Type B pancreatic cell (in vitro differentiated cells): Measurements from ENCODE around the gene JUP. TPM values are rescaled to one million over a fixed set of nuclear protein-coding genes. Genes with fewer than 3 reads are reported as not detected.

Experiments used
- DNase-seq: peaks from one replicate; pipeline ENCODE4 v3.0.0; 2021; ENCODE audit warnings: mixed read lengths; ENCODE audit not compliant: unreplicated experiment; ENCODE audit errors: extremely low spot score
- H3K27ac Mint-ChIP-seq: 2 replicates; pipeline ENCODE4 v1.8.0; 2021; ENCODE audit warnings: mild to moderate bottlenecking, mixed read lengths
- H3K27me3 Mint-ChIP-seq: 2 replicates; pipeline ENCODE4 v1.8.0; 2021; ENCODE audit warnings: mixed read lengths
- H3K36me3 Mint-ChIP-seq: 2 replicates; pipeline ENCODE4 v1.8.0; 2021; ENCODE audit warnings: mixed read lengths
- H3K4me1 Mint-ChIP-seq: one replicate; pipeline ENCODE4 v1.8.0; 2021; ENCODE audit warnings: mixed read lengths; ENCODE audit not compliant: unreplicated experiment
- H3K4me3 Mint-ChIP-seq: 2 replicates; pipeline ENCODE4 v1.8.0; 2021; ENCODE audit warnings: mild to moderate bottlenecking, mixed read lengths
- H3K9me3 Mint-ChIP-seq: 2 replicates; pipeline ENCODE4 v1.8.0; 2021; ENCODE audit warnings: mixed read lengths
- total RNA-seq: library from RNA; stranded (reverse); gene quantifications from 2 replicates; pipeline ENCODE4 v1.2.1, GENCODE V29; 2021; ENCODE audit warnings: low replicate concordance
- TF ChIP-seq, protein P1 (sequence below): fragments of 200-600 bp; sonication (generic); conservative IDR thresholded peaks from 2 replicates; pipeline ENCODE4 v1.5.0; 2021; ENCODE audit warnings: antibody characterized with exemption, mild to moderate bottlenecking

Gene JUP
- total RNA-seq, 1 donor from 2014 or later: 169 TPM

- DNase-seq: no peak
- peaks cover 19% of the 10 kb centered on the region for H3K4me1 Mint-ChIP-seq
- TF ChIP-seq, protein P1, sequence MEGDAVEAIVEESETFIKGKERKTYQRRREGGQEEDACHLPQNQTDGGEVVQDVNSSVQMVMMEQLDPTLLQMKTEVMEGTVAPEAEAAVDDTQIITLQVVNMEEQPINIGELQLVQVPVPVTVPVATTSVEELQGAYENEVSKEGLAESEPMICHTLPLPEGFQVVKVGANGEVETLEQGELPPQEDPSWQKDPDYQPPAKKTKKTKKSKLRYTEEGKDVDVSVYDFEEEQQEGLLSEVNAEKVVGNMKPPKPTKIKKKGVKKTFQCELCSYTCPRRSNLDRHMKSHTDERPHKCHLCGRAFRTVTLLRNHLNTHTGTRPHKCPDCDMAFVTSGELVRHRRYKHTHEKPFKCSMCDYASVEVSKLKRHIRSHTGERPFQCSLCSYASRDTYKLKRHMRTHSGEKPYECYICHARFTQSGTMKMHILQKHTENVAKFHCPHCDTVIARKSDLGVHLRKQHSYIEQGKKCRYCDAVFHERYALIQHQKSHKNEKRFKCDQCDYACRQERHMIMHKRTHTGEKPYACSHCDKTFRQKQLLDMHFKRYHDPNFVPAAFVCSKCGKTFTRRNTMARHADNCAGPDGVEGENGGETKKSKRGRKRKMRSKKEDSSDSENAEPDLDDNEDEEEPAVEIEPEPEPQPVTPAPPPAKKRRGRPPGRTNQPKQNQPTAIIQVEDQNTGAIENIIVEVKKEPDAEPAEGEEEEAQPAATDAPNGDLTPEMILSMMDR: no peak
- H3K9me3 Mint-ChIP-seq: no peaks in the 10 kb centered on the region
- no peak overlapping the region for H3K4me3 Mint-ChIP-seq
- H3K27me3 Mint-ChIP-seq: no peaks in the 10 kb centered on the region
- H3K36me3 Mint-ChIP-seq: peaks cover 4% of the 10 kb centered on the region
- H3K27ac Mint-ChIP-seq: peak overlapping the region; percentile 41
These were observed 16.8 kb upstream of the JUP start for GRCh38 chr17:41803049-41804020.

- H3K36me3 Mint-ChIP-seq: peaks cover 4% of the 10 kb centered on the region
- TF ChIP-seq, protein P1: peak; percentile 98
- H3K4me3 Mint-ChIP-seq: peak overlapping the region; percentile 80
These were observed 15.1 kb upstream of the JUP start for GRCh38 chr17:41801374-41802271.

GRCh38 chr17:41800601-41801373 is 14.3 kb upstream of the JUP start:
- H3K27ac Mint-ChIP-seq: peak overlapping the region; percentile 98
- peaks cover 4% of the 10 kb centered on the region for H3K36me3 Mint-ChIP-seq
- no peaks in the 10 kb centered on the region for H3K9me3 Mint-ChIP-seq
- H3K27me3 Mint-ChIP-seq: no peaks in the 10 kb centered on the region
- no peak for DNase-seq
- H3K4me3 Mint-ChIP-seq: peak overlapping the region; percentile 80
- H3K4me1 Mint-ChIP-seq: peaks cover 19% of the 10 kb centered on the region
- TF ChIP-seq, protein P1: no peak

More at GRCh38 chr17:41801374-41802271, 15.1 kb upstream of the JUP start:
- Mint-ChIP-seq H3K9me3 (no peaks in the 10 kb centered on the region), H3K27me3 (no peaks in the 10 kb centered on the region), H3K4me1 (peaks cover 19% of the 10 kb centered on the region), H3K27ac (peak overlapping the region; percentile 98)
- DNase-seq: peak; percentile 90

GRCh38 chr17:41799366-41799765 is 12.9 kb upstream of the JUP start:
- peak overlapping the region; percentile 24 for H3K4me3 Mint-ChIP-seq
- TF ChIP-seq, protein P1: no peak
- peak overlapping the region; percentile 98 for H3K27ac Mint-ChIP-seq
- no peaks in the 10 kb centered on the region for H3K9me3 Mint-ChIP-seq
- no peaks in the 10 kb centered on the region for H3K27me3 Mint-ChIP-seq
- peaks cover 22% of the 10 kb centered on the region for H3K4me1 Mint-ChIP-seq
- H3K36me3 Mint-ChIP-seq: peaks cover 4% of the 10 kb centered on the region
- no peak for DNase-seq

GRCh38 chr17:41797377-41797776 is 10.9 kb upstream of the JUP start:
- no peak overlapping the region for H3K4me3 Mint-ChIP-seq
- H3K9me3 Mint-ChIP-seq: no peaks in the 10 kb centered on the region
- TF ChIP-seq, protein P1: no peak
- H3K36me3 Mint-ChIP-seq: peaks cover 4% of the 10 kb centered on the region
- H3K27ac Mint-ChIP-seq: peak overlapping the region; percentile 59
- H3K27me3 Mint-ChIP-seq: no peaks in the 10 kb centered on the region
- peaks cover 39% of the 10 kb centered on the region for H3K4me1 Mint-ChIP-seq
- no peak for DNase-seq
